ENCODE data around the gene SLC24A5.

GRCh38 chr15:48090666-48091065, 30.1 kb upstream of the SLC24A5 start:
- TF ChIP-seq, protein P1, sequence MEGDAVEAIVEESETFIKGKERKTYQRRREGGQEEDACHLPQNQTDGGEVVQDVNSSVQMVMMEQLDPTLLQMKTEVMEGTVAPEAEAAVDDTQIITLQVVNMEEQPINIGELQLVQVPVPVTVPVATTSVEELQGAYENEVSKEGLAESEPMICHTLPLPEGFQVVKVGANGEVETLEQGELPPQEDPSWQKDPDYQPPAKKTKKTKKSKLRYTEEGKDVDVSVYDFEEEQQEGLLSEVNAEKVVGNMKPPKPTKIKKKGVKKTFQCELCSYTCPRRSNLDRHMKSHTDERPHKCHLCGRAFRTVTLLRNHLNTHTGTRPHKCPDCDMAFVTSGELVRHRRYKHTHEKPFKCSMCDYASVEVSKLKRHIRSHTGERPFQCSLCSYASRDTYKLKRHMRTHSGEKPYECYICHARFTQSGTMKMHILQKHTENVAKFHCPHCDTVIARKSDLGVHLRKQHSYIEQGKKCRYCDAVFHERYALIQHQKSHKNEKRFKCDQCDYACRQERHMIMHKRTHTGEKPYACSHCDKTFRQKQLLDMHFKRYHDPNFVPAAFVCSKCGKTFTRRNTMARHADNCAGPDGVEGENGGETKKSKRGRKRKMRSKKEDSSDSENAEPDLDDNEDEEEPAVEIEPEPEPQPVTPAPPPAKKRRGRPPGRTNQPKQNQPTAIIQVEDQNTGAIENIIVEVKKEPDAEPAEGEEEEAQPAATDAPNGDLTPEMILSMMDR (IDR thresholded peaks at IDR 0.05): no peak
- no peak for TF ChIP-seq POLR2AphosphoS5 (IDR thresholded peaks at IDR 0.05)
- TF ChIP-seq POLR2A (IDR thresholded peaks at IDR 0.05): no peak
